Measurements from ENCODE around the gene DBI. TPM values are rescaled to one million over a fixed set of nuclear protein-coding genes. Genes with fewer than 3 reads are reported as not detected.

The DBI gene
- total and polyA plus RNA-seq, 7 donors = 50.6 to 264 (median 88.7) TPM

- H3K4me3 ChIP-seq = no peak overlapping the region
- no peaks in the 10 kb centered on the region for H3K9me3 ChIP-seq
- DNase-seq (no peak), ATAC-seq (no peak)
- intact Hi-C loops (cut with DNase I) = no loop called here
- no peaks in the 10 kb centered on the region for H3K27me3 ChIP-seq (ENCODE audit: insufficient read depth in 3 of 3, low read length in 2 of 3)
- no peak overlapping the region for H3K27ac ChIP-seq
- no peak for TF ChIP-seq CTCF (IDR thresholded peaks at IDR 0.05)
- no peaks in the 10 kb centered on the region for H3K36me3 ChIP-seq (ENCODE audit: insufficient read depth in 1 of 2, low read depth in 1 of 2)
- 50 to 65% (median 63%) methylated on average over 1 of the region's 1 CpG for WGBS, 3 donors
- no peaks in the 10 kb centered on the region for H3K4me1 ChIP-seq
Measured at GRCh38 chr2:119419803-119420508, 53.2 kb downstream of the DBI start.

GRCh38 chr2:119421304-119421703, 54.5 kb downstream of the DBI start:
- no peaks in the 10 kb centered on the region for H3K27me3 ChIP-seq (ENCODE audit: insufficient read depth in 3 of 3, low read length in 2 of 3)
- no peaks in the 10 kb centered on the region for H3K36me3 ChIP-seq (ENCODE audit: insufficient read depth in 1 of 2, low read depth in 1 of 2)
- ATAC-seq (no peak), DNase-seq (no peak)
- no peaks in the 10 kb centered on the region for H3K9me3 ChIP-seq
- no peak for TF ChIP-seq CTCF (IDR thresholded peaks at IDR 0.05)
- intact Hi-C loops (cut with DNase I) = no loop called here
- H3K4me1 ChIP-seq = no peaks in the 10 kb centered on the region
- WGBS, 3 donors = 95 to 100% (median 100%) methylated on average over 1 of the region's 1 CpG
- H3K27ac ChIP-seq = no peak overlapping the region
- no peak overlapping the region for H3K4me3 ChIP-seq

GRCh38 chr2:119421741-119422140, 55.0 kb downstream of the DBI start:
- ATAC-seq = no peak

More at GRCh38 chr2:119421741-119422140, 55.0 kb downstream of the DBI start:
- Histone ChIP-seq H3K4me1 (no peaks in the 10 kb centered on the region), H3K4me3 (no peak overlapping the region), H3K36me3 (ENCODE audit: insufficient read depth in 1 of 2, low read depth in 1 of 2) (no peaks in the 10 kb centered on the region), H3K27ac (no peak overlapping the region), H3K27me3 (ENCODE audit: insufficient read depth in 3 of 3, low read length in 2 of 3) (peaks cover 0 to under 1% (median 0%) of the 10 kb centered on the region in 3 donors), H3K9me3 (no peaks in the 10 kb centered on the region)
- no peak for TF ChIP-seq CTCF (IDR thresholded peaks at IDR 0.05)
- DNase-seq = no peak
- intact Hi-C loops (cut with DNase I) = no loop called here

Other genes starting within 250 kb of the DBI start
- gene C1QL2, start 208.2 kb upstream of the DBI start, total RNA-seq = not detected
- gene C1QL2, start 208.2 kb upstream of the DBI start, polyA plus RNA-seq = under 1 TPM in 1 of 3 donors, not detected in 2; 0.03 TPM
- 10 to 100 TPM; 12.3 to 47.4 (median 22.8) TPM for gene STEAP3, start 143.1 kb upstream of the DBI start, total RNA-seq
- gene STEAP3, start 143.1 kb upstream of the DBI start, polyA plus RNA-seq = 10 to 100 TPM in 1 of 3 donors, 1 to 10 TPM in 2; 8.6 to 15.7 (median 8.9) TPM
- 1 to 10 TPM; 4.1 to 7.2 (median 6.0) TPM for gene C2orf76, start 143 bp upstream of the DBI start, total RNA-seq
- 1 to 10 TPM; 6.1 to 9.3 (median 7.9) TPM for gene C2orf76, start 143 bp upstream of the DBI start, polyA plus RNA-seq
- 1 to 10 TPM in 3 of 4 donors, under 1 TPM in 1; 0.96 to 3.9 (median 1.4) TPM for gene TMEM37, start 64.9 kb downstream of the DBI start, total RNA-seq
- gene TMEM37, start 64.9 kb downstream of the DBI start, polyA plus RNA-seq = under 1 TPM; 0.60 to 0.96 (median 0.90) TPM
- 1 to 10 TPM in 1 of 4 donors, under 1 TPM in 1, not detected in 2; 0.57 to 1.3 TPM for gene SCTR, start 157.5 kb downstream of the DBI start, total RNA-seq
- gene SCTR, start 157.5 kb downstream of the DBI start, polyA plus RNA-seq = under 1 TPM in 1 of 3 donors, not detected in 2; 0.12 TPM
- gene CFAP221, start 177.5 kb downstream of the DBI start, total RNA-seq = under 1 TPM in 2 of 4 donors, not detected in 2; 0.36 to 0.88 TPM
- gene CFAP221, start 177.5 kb downstream of the DBI start, polyA plus RNA-seq = not detected